Endothelial cell of umbilical vein (primary cell): Measurements from ENCODE around the gene KTN1.

ENCODE experiments used
- CTCF ChIP-seq, 2 donors: IDR thresholded peaks; 1 replicate in 1 of 2; 2 replicates in 1 of 2; pipeline ENCODE4 v1.5.1; 2011; ENCODE audit warnings: low read length in 2 of 2, mild to moderate bottlenecking in 2 of 2, moderate library complexity in 2 of 2, control low read depth in 1 of 2, inconsistent platforms in 1 of 2, low read depth in 1 of 2; ENCODE audit not compliant: insufficient read depth in 1 of 2; ENCODE audit errors: extremely low read depth in 1 of 2
- GATA2 ChIP-seq: IDR thresholded peaks from 2 replicates; pipeline ENCODE4 v1.7.0; 2011; ENCODE audit warnings: low read depth, mild to moderate bottlenecking, moderate library complexity, mixed read lengths, low read length; ENCODE audit not compliant: insufficient read length, insufficient read depth
- MYC ChIP-seq: IDR thresholded peaks from one replicate; pipeline ENCODE4 v1.6.1; 2011; ENCODE audit warnings: mild to moderate bottlenecking, low read depth, low read length
- POLR2A ChIP-seq: IDR thresholded peaks from 2 replicates; pipeline ENCODE4 v1.6.1; 2012; ENCODE audit warnings: low read depth, mild to moderate bottlenecking, control low read depth, low read length
- POLR2AphosphoS5 ChIP-seq: IDR thresholded peaks from 2 replicates; pipeline ENCODE4 v1.6.1; 2012; ENCODE audit warnings: low read depth, mild to moderate bottlenecking, control low read depth, low read length, moderate library complexity; ENCODE audit not compliant: insufficient read depth
- TF ChIP-seq, protein P1 (sequence below): IDR thresholded peaks from 2 replicates; pipeline ENCODE4 v1.6.1; 2011; ENCODE audit not compliant: insufficient read depth, insufficient read length

DNA sequence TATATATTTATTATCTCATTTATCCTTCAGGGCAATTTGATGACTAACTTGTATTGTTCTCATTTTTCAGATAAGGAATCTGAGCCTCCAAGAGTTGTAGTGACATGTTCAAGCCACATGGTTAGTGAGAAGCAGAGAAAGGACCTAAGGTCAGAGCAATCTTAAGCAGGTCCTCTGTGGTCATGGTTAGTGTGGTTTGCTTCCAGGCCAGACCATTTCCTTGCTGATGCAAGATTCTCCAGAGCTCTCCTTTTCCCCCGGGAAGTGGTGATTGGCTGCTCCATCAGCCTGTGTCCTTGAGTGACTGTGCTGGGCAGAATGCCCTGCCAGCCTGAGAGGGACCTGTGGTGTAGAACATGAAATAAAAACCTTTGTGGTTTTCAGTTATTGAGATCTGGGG lies 141.3 kb downstream of the KTN1 start:
- TF ChIP-seq POLR2A (no peak), CTCF (IDR thresholded peaks at IDR 0.05; ENCODE audit: extremely low read depth in 1 of 2, insufficient read depth in 1 of 2, low read depth in 1 of 2, low read length in 2 of 2) (peak in 1 of 2 donors; percentile 2), POLR2AphosphoS5 (peak; percentile 51), GATA2 (peak; percentile 86), MYC (no peak)
- TF ChIP-seq, protein P1, sequence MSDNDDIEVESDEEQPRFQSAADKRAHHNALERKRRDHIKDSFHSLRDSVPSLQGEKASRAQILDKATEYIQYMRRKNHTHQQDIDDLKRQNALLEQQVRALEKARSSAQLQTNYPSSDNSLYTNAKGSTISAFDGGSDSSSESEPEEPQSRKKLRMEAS: no peak
